NCI-H1092 (cell line): Measurements from ENCODE around the gene TIAM1.

Experiments
- DNase-seq: peaks from one replicate; lab custom pipeline; 2025; lab: John Stamatoyannopoulos, UW

Gene TIAM1

GRCh38 chr21:31343680-31344480 is at the start of gene TIAM1:
TIAM1 (minus strand) TSS chr21:31344261; CDS start chr21:31266972, 77,289 bp downstream.
- DNase-seq, result no peak

DNA sequence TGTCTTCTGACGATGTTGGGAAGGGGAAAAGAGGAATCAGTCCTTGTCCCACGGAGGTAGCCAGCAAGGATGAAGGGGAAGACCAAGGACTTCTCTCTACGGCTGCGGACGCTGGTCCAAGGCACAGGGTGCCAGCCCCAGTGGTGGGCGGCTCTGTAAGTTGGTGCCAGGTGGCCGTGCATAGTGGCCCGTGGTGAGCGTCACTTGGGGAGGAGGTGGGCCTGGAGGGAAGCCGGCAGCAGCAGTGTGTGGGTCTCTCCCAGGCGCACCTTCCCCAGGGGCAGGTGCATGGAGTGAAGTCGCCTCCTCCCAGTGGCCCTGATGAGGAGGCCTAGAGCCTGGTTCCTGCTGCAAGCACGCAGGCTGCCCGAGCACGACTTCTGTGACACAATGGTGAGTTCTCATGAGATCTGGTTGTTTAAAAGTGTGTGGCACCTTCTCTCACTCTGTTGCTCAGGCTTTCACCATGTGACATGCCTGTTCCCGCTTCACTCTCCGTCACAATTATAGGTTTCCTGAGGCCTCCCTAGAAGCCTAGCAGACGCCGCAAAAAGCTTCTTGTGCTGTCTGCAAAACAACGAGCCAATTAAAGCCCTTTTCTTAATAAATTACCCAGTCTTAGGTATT is 43.6 kb upstream of the TIAM1 start:
- DNase-seq, result no peak

DNA sequence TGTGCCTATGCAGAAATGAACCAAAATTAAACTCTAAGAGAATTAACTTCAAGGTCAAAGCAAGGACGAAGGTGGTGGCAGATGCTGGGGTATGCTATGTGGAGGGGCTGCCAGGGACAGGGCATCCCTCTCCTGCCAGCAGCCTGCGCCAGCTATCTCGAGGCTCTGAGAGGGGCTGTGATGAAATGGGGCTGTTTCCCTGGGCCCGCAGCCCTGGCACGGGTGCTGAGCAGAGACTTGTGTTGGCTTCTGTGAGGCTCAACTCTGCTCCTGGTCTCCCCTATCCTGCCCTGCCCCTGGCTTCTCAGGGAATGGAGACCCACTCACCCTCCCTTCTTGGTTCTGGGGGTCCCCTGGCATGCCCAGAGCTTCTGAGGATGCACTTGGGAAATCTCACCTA is 41.9 kb upstream of the TIAM1 start:
- DNase-seq, result no peak

- no peak for DNase-seq
These were observed 39.7 kb upstream of the TIAM1 start for GRCh38 chr21:31383770-31384169.

- no peak for DNase-seq
These were observed 38.0 kb upstream of the TIAM1 start for GRCh38 chr21:31382060-31382459.

GRCh38 chr21:31376301-31376700 is 32.2 kb upstream of the TIAM1 start:
- no peak for DNase-seq

GRCh38 chr21:31374395-31374794 is 30.3 kb upstream of the TIAM1 start:
- DNase-seq, result no peak

- no peak for DNase-seq
These were observed 28.4 kb upstream of the TIAM1 start for GRCh38 chr21:31372471-31372765.

- no peak for DNase-seq
These were observed 27.8 kb upstream of the TIAM1 start for GRCh38 chr21:31371715-31372470.

DNA sequence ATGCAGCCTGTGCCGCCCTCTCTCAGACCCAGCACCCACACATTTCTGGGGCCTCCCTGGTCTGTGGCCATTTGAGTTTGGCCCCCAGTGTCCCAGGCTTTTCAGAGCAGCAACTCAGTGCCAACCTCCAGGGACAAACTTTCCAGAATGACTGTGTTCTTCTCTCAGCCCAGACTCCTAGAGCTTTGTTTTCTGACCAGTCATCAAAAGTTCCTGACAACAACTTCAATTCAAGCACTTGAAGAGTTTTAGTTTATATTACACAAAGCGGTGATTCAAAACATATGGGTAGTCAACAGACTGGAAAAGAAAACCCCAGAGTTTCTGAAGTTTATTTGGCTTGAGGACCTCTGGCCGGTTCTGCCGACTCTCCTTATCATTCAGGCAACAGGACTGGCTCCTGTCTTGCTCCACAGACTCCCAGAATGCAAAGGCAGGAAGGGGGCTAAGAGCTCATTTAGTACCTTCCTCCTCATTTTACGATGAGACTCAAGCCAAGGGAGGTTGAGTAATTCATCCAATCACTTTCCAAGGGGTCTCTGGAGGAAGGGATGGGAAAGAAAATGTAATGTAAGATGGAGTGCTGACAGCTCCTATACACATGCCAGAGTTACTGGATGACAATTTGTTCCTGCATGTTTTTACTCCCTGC is 27.0 kb upstream of the TIAM1 start:
- DNase-seq, result no peak

GRCh38 chr21:31370281-31370892 is 26.3 kb upstream of the TIAM1 start:
- DNase-seq, result no peak

DNA sequence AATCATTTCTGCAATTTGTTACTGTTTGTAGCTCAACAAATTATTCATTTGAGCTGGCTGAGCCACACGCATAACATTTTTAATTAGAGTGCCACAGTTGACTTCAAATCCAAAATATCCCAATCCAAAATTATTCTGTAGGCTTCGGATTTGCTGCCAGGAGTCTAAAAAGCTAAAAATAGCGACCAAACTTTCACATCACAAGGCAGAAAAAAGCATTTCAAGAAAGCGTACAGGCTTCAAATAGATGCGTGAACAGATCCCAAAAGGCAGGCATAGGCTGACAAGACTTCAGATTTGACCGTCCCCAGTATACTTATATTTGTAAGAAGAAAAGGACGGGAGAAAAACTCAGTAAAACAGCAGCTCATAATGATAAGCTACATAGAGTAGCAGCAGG is 24.3 kb upstream of the TIAM1 start:
- no peak for DNase-seq

- DNase-seq, result no peak
These were observed 23.7 kb upstream of the TIAM1 start for GRCh38 chr21:31367801-31368200.

DNA sequence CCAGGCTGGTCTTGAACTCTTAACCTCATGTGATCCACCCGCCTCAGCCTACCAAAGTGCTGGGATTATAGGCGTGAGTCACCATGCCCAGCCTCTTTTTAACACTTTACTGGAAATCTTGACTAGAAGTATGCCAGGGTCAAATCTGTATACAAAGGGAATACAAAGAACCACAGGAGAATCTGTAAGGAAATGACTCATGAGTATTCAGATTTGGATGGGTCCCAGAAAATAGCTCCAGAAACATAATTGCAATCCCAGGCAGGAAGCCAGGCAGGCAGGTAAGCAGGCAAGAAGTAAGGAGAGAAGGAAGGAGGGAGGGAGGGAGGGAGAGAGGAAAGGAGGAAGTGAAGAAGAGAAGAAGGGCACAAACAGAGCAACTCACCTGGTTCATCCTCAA is 22.8 kb upstream of the TIAM1 start:
- no peak for DNase-seq

- DNase-seq, result no peak
These were observed 20.3 kb upstream of the TIAM1 start for GRCh38 chr21:31364253-31364945.

DNA sequence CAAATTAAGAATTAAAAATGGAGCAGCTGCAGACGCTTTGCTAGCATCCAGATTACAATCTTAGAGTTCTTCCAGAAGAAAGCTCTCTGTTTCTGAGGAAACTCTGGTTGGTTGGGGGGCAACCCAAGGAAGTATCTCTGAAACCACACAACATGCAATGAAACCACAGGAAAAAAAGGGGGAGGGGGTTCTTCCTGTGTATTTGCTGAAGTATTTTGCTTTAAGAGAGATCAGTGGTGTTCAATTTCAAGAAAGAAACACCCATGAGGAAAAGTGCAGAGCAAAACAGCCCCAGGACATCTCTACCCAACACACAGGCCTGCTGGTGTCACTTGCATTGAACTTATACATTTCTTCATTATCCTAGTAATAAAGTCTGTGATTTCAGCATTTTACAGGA is 19.7 kb upstream of the TIAM1 start:
- no peak for DNase-seq

DNA sequence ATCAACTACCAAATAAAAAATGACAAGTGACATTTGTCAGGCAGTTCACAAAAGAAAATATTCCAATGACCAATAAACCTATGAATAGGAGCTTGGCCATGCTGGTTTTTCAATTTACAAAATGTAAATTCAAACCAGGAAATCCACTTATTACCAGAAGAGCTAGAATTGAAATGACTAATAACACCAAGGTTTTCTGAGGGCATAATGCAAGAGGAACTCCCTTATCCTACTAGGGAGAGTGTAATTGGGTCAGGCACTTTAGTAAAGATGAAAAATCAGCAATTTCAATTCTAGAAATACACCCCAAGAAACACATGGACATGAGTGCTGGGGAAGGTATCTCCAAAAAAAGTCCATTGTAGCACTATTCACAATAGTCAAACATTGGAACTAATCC is 16.7 kb upstream of the TIAM1 start:
- DNase-seq, result no peak

DNA sequence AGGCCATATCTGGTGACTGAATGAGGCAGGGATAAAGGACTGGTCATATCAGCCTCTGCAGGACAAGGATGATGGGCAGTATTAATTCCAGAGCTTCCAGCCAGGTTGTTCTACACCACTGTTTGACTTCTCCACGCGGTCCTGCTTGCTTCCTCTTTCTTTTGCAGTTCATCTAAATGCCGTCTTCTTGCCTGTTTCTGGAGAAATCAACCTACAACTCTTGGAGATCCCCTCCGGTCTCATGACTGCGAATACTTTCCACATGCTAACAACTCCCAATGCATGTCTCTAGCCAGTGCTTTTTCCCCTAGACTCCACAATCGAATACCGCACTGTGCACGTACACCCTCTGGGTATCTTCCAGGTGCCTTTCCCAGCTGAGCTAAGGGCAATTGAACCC is 14.1 kb upstream of the TIAM1 start:
- DNase-seq, result no peak

- DNase-seq, result no peak
These were observed 12.4 kb upstream of the TIAM1 start for GRCh38 chr21:31356440-31356839.

DNA sequence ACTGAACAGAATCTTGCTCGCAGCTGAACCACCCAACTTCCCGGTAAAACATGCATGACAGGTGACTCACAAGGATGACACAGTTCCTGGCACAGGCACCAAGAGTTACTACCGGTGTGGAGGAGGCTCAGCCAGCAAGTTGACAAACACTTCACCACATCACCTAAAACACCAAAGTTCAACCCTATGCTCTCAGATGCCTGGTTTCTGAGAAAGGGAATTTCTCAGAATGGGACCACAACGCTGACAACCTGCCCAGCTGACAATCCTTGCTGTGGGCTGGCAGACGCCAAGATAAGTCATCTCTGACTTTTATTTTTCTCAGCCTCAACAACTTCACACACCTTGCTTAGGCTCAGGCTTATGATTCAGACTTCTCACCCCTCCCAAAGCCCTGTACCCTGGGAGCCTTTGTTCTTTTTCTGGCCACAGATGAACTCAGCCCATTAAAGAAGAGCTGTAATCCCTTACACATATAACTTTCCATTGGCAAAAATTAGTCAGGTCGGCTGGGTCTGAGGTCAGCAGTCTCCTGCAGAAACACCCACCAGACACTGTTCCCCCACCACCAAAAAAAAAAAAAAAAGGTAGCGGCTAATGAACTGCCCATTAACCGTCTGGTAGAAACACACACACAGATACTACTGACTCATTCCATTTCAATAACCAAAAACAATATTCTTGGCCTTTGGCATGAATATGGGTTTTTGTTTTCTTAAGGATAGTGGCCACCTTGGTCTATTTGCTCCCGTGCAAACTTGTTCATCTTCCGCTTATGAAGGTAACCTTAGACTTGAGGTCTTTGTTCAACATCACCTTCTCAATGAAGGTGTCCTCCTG is 10.8 kb upstream of the TIAM1 start:
- DNase-seq, result no peak

DNA sequence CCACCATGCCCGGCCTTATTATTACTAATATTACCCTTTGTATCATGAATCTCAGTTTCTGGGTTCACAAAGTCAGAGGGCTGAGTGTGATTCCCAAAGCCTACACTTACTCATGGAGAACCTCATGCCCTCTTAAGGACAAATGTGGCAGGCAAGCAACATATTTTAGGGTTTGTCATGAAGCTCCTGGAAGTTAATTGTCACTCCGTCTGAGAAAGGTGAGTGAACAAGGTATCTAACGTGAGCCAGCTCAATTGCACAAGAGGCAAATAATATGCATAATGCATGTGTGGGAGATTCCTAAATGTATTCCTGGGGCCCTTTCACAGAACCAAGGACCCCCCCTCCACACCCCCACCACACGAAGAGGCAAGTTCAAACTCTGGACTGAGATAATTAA is 10.1 kb upstream of the TIAM1 start:
- DNase-seq, result no peak
